Endodermal cell (in vitro differentiated cells): Measurements from ENCODE around the gene HHATL. TPM values are rescaled to one million over a fixed set of nuclear protein-coding genes. Genes with fewer than 3 reads are reported as not detected.
A peak's percentile ranks its signal among the peaks of the same experiment; 100 is the strongest.

Experiments
- DNase-seq: peaks from one replicate; pipeline ENCODE4 v3.0.0-alpha.2; 2017
- H3K27ac ChIP-seq: 2 replicates; pipeline ENCODE4 v1.5.1; 2013; ENCODE audit warnings: mild to moderate bottlenecking, low read depth, low read length, moderate library complexity
- H3K27me3 ChIP-seq: 2 replicates; pipeline ENCODE4 v1.6.1; 2013; ENCODE audit warnings: mild to moderate bottlenecking, low read length, moderate library complexity; ENCODE audit not compliant: insufficient read depth, control insufficient read depth, poor library complexity, severe bottlenecking
- H3K36me3 ChIP-seq: 2 replicates; pipeline ENCODE4 v1.7.0; 2013; ENCODE audit warnings: mild to moderate bottlenecking, low read length, moderate library complexity; ENCODE audit not compliant: control insufficient read depth, insufficient read depth
- H3K4me1 ChIP-seq: one replicate; pipeline ENCODE4 v1.7.0; 2013; ENCODE audit warnings: low read length; ENCODE audit not compliant: control insufficient read depth, insufficient read depth
- H3K4me3 ChIP-seq: 2 replicates; pipeline ENCODE4 v1.5.1; 2013; ENCODE audit warnings: mild to moderate bottlenecking, low read length, moderate library complexity
- H3K9ac ChIP-seq: 2 replicates; pipeline ENCODE4 v1.6.1; 2013; ENCODE audit warnings: mild to moderate bottlenecking, low read length, moderate library complexity; ENCODE audit not compliant: poor library complexity, severe bottlenecking; ENCODE audit errors: extremely low read depth
- H3K9me3 ChIP-seq: 2 replicates; pipeline ENCODE4 v1.6.1; 2013; ENCODE audit warnings: mild to moderate bottlenecking, low read length, moderate library complexity; ENCODE audit not compliant: control insufficient read depth
- H3K27ac Mint-ChIP-seq: 2 replicates; pipeline ENCODE4 v1.8.0; 2020; ENCODE audit warnings: mixed read lengths
- H3K27me3 Mint-ChIP-seq: 2 replicates; pipeline ENCODE4 v1.8.0; 2021; ENCODE audit warnings: mild to moderate bottlenecking, mixed read lengths; ENCODE audit not compliant: insufficient read depth
- H3K36me3 Mint-ChIP-seq: 2 replicates; pipeline ENCODE4 v1.8.0; 2020; ENCODE audit warnings: low read depth, mixed read lengths
- H3K4me1 Mint-ChIP-seq: 2 replicates; pipeline ENCODE4 v1.8.0; 2020; ENCODE audit warnings: mixed read lengths
- H3K4me3 Mint-ChIP-seq: 2 replicates; pipeline ENCODE4 v1.8.0; 2020; ENCODE audit warnings: mild to moderate bottlenecking, moderate library complexity, mixed read lengths
- H3K9me3 Mint-ChIP-seq: 2 replicates; pipeline ENCODE4 v1.8.0; 2020; ENCODE audit warnings: mild to moderate bottlenecking, mixed read lengths
- CTCF ChIP-seq: fragments of 200-600 bp; sonication (generic); conservative IDR thresholded peaks from 2 replicates; pipeline ENCODE4 v1.5.0; 2021; ENCODE audit warnings: antibody characterized with exemption, mild to moderate bottlenecking
- WGBS, 2 experiments: methylation state at CpG; one replicate each; pipeline versions ENCODE4 v1.1.5 to v1.1.7; 2013; ENCODE audit warnings: missing lambda C conversion rate in 2 of 2, mixed read lengths in 1 of 2; ENCODE audit not compliant: insufficient coverage in 1 of 2, insufficient read length in 1 of 2; 5-methylcytosine and 5-hydroxymethylcytosine counted together
- total RNA-seq, 2 donors: library from RNA; stranded (reverse); fragmentation: NEBNext Ultra II Directional in 1 of 2; extraction: Animal tissue kit (Norgen Biotek cat#: 25700) in 1 of 2; gene quantifications; 2 replicates in 1 of 2; 3 replicates in 1 of 2; pipeline ENCODE4 v1.2.1, GENCODE V29; 2021

Gene HHATL
- total RNA-seq, 2 donors from 2014 or later = not detected

- 19 to 37% methylated on average over 5 to 31 of the region's 31 CpGs for WGBS, 2 experiments
- Histone ChIP-seq H3K27ac (peak within 1 kb of the TSS; percentile 82), H3K36me3 (peaks cover 5% of the 10 kb centered on the region), H3K4me3 (peak within 1 kb of the TSS; percentile 80), H3K9me3 (no peaks in the 10 kb centered on the region), H3K4me1 (peaks cover 10% of the 10 kb centered on the region), H3K27me3 (no peaks in the 10 kb centered on the region), H3K9ac (peak within 1 kb of the TSS; percentile 67)
- Mint-ChIP-seq H3K27me3 (no peaks in the 10 kb centered on the region), H3K36me3 (peaks cover 6% of the 10 kb centered on the region), H3K27ac (peak within 1 kb of the TSS; percentile 70), H3K9me3 (no peaks in the 10 kb centered on the region), H3K4me1 (peaks cover 24% of the 10 kb centered on the region), H3K4me3 (peak within 1 kb of the TSS; percentile 76)
- peak; percentile 75 for DNase-seq
- TF ChIP-seq CTCF = no peak
Measured at GRCh38 chr3:42653560-42654330, 48.9 kb downstream of the HHATL start, which contains the start of gene ZBTB47. Gene ZBTB47, plus strand, starts transcription at chr3:42653697. Its CDS starts 4,659 bp downstream, at chr3:42658356.

GRCh38 chr3:42653303-42653559, 49.4 kb downstream of the HHATL start:
- H3K9ac ChIP-seq = peak overlapping the region; percentile 44
- Mint-ChIP-seq H3K27me3 (no peaks in the 10 kb centered on the region), H3K4me1 (peaks cover 24% of the 10 kb centered on the region), H3K4me3 (peak overlapping the region; percentile 76), H3K36me3 (peaks cover 8% of the 10 kb centered on the region), H3K9me3 (no peaks in the 10 kb centered on the region), H3K27ac (no peak overlapping the region)
- WGBS, 2 experiments = 84 to 90% methylated on average over 2 to 3 of the region's 3 CpGs
- no peak for TF ChIP-seq CTCF
- no peak overlapping the region for H3K27ac ChIP-seq
- no peaks in the 10 kb centered on the region for H3K27me3 ChIP-seq
- peaks cover 10% of the 10 kb centered on the region for H3K4me1 ChIP-seq
- H3K36me3 ChIP-seq = peaks cover 11% of the 10 kb centered on the region
- H3K4me3 ChIP-seq = peak overlapping the region; percentile 80
- H3K9me3 ChIP-seq = no peaks in the 10 kb centered on the region
- no peak for DNase-seq

GRCh38 chr3:42652611-42653302, 49.8 kb downstream of the HHATL start:
- H3K4me3 Mint-ChIP-seq = peak overlapping the region; percentile 76
- Histone ChIP-seq H3K9me3 (no peaks in the 10 kb centered on the region), H3K4me1 (peaks cover 10% of the 10 kb centered on the region), H3K9ac (no peak overlapping the region), H3K27me3 (no peaks in the 10 kb centered on the region), H3K4me3 (peak overlapping the region; percentile 80), H3K36me3 (peaks cover 15% of the 10 kb centered on the region), H3K27ac (peak overlapping the region; percentile 16)
- H3K4me1 Mint-ChIP-seq = peaks cover 24% of the 10 kb centered on the region
- 71 to 100% methylated on average over 1 to 7 of the region's 7 CpGs for WGBS, 2 experiments
- TF ChIP-seq CTCF = no peak
- no peaks in the 10 kb centered on the region for H3K27me3 Mint-ChIP-seq
- peak; percentile 80 for DNase-seq
- peak overlapping the region; percentile 39 for H3K27ac Mint-ChIP-seq
- H3K36me3 Mint-ChIP-seq = peaks cover 11% of the 10 kb centered on the region
- H3K9me3 Mint-ChIP-seq = no peaks in the 10 kb centered on the region
